Subcutaneous abdominal adipose tissue (tissue), 5 donors: ENCODE measurements around the gene CPS1.

Experiments
- H3K27ac ChIP-seq: one replicate; pipeline ENCODE4 v1.7.0; 2013; ENCODE audit warnings: low read depth, mild to moderate bottlenecking, inconsistent platforms, low read length, moderate library complexity
- H3K27me3 ChIP-seq, 5 donors: one replicate each; pipeline ENCODE4 v1.7.0; 2013; ENCODE audit warnings: low read length in 5 of 5, inconsistent platforms in 1 of 5; ENCODE audit not compliant: control insufficient read depth in 5 of 5, insufficient read depth in 4 of 5
- H3K36me3 ChIP-seq, 5 donors: one replicate each; pipeline ENCODE4 v1.7.0; 2013; ENCODE audit warnings: low read length in 5 of 5; ENCODE audit not compliant: control insufficient read depth in 5 of 5, insufficient read depth in 5 of 5
- H3K4me1 ChIP-seq, 5 donors: one replicate each; pipeline ENCODE4 v1.7.0; 2013; ENCODE audit warnings: low read length in 5 of 5, mild to moderate bottlenecking in 3 of 5, moderate library complexity in 1 of 5; ENCODE audit not compliant: control insufficient read depth in 5 of 5, insufficient read depth in 5 of 5
- H3K4me3 ChIP-seq, 5 donors: one replicate each; pipeline ENCODE4 v1.7.0; 2013; ENCODE audit warnings: low read length in 5 of 5, low read depth in 1 of 5
- H3K9ac ChIP-seq, 5 donors: one replicate each; pipeline ENCODE4 v1.7.0; 2013; ENCODE audit warnings: low read length in 5 of 5, mild to moderate bottlenecking in 4 of 5, moderate library complexity in 3 of 5
- H3K9me3 ChIP-seq, 5 donors: one replicate each; pipeline ENCODE4 v1.7.0; 2013; ENCODE audit warnings: low read length in 5 of 5; ENCODE audit not compliant: control insufficient read depth in 5 of 5
- donor health status: healthy.
- donor health status: healthy.
- donor health status: healthy.
- donor health status: healthy.
- donor health status: healthy.

The CPS1 gene

DNA sequence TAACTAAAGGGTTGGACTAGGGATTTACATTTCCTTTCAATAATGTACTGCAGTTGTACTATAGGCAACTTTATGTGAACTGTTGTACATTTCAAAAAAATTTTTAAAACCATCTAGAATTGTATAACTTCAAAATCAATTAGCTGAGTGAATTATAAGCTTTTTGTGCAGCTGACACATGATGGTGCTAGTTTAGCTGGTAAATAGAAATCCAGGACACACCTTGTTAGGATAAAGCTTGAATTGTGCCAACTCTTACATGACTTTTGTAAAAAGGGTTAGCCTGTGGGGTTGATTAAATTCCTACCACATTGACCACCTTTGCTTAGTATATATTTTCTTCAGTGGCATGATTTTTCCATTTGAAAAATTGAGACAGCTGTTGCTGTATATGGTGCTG is 104.4 kb downstream of the CPS1 start:
- H3K4me1 ChIP-seq = peaks cover 0 to 19% (median 0%) of the 10 kb centered on the region in 5 donors
- no peak overlapping the region for H3K9ac ChIP-seq
- H3K27me3 ChIP-seq = no peaks in the 10 kb centered on the region
- H3K36me3 ChIP-seq = no peaks in the 10 kb centered on the region
- H3K9me3 ChIP-seq = peaks cover 0 to 6% (median 2%) of the 10 kb centered on the region in 5 donors
- H3K27ac ChIP-seq = no peak overlapping the region
- H3K4me3 ChIP-seq = no peak overlapping the region

DNA sequence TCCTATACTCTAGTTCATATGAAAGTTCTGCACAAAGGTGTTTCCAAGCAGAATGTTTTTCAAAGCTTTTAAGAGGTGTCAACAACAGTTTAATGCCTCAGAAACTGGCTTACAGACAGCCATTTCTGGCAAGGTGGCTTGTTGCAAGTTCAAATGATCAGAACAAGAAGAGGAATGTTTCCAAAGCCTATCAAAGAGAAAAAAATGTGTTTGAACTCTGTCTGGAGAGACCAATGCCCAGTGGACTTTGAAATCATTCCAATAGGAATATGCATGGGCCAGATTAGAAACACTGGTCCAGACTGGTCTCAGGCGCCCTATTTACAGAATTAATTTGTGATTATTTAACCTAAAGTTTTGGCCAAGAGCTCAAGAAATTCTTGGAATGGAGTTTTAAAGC is 106.2 kb downstream of the CPS1 start:
- Histone ChIP-seq H3K4me3 (no peak overlapping the region), H3K9me3 (peaks cover 0 to 6% (median 2%) of the 10 kb centered on the region in 5 donors), H3K27me3 (no peaks in the 10 kb centered on the region), H3K4me1 (peaks cover 0 to 19% (median 0%) of the 10 kb centered on the region in 5 donors), H3K9ac (no peak overlapping the region), H3K27ac (no peak overlapping the region), H3K36me3 (no peaks in the 10 kb centered on the region)

GRCh38 chr2:210663631-210664089 is 107.3 kb downstream of the CPS1 start:
- Histone ChIP-seq H3K27ac (no peak overlapping the region), H3K36me3 (no peaks in the 10 kb centered on the region), H3K4me3 (no peak overlapping the region), H3K4me1 (peaks cover 0 to 19% (median 0%) of the 10 kb centered on the region in 5 donors), H3K9ac (no peak overlapping the region), H3K9me3 (peaks cover 0 to 6% (median 2%) of the 10 kb centered on the region in 5 donors), H3K27me3 (no peaks in the 10 kb centered on the region)

DNA sequence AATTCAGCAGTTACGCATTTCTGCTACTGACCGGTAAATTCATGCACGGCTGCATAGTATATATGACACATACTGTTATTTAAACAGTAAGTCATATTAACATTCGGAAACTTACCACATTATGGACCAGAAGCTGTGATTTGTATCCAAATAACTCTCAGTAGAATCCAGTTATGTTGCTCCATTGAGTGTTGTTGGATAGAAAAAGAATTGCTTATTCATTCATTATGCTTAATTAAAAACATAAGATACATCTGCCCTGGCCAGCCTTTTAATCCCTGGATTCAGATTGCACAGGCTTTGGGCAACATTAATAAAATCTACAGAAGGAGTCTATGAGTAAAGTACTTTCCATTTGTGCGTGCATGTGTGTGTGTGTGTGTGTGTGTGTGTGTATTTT is 111.3 kb downstream of the CPS1 start:
- H3K27ac ChIP-seq = no peak overlapping the region
- no peaks in the 10 kb centered on the region for H3K27me3 ChIP-seq
- no peak overlapping the region for H3K4me3 ChIP-seq
- H3K9ac ChIP-seq = no peak overlapping the region
- H3K36me3 ChIP-seq = no peaks in the 10 kb centered on the region
- H3K4me1 ChIP-seq = peaks cover 0 to 13% (median 0%) of the 10 kb centered on the region in 5 donors
- no peaks in the 10 kb centered on the region for H3K9me3 ChIP-seq

DNA sequence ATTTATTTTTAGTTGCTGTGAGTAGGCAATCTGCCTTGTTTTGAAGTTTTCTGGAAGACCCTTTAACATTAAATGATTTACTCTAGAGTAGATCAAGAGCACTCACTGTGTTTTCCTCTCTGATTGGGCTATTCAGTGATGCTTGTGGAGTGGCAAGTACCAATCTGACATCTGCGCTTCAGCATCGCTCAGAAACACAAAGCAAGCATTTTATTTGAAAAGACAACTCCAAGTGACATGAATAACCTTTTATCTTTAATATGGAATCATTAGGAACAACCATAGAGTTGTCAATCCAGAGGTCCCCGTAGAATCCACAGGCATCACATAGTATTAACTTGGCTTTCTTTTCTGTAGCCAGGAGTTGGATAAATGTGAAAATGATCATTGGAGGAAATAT is 114.7 kb downstream of the CPS1 start:
- Histone ChIP-seq H3K36me3 (no peaks in the 10 kb centered on the region), H3K9me3 (no peaks in the 10 kb centered on the region), H3K4me1 (peaks cover 0 to 2% (median 0%) of the 10 kb centered on the region in 5 donors), H3K9ac (no peak overlapping the region), H3K27me3 (no peaks in the 10 kb centered on the region), H3K27ac (no peak overlapping the region), H3K4me3 (no peak overlapping the region)

- Histone ChIP-seq H3K27ac (no peak overlapping the region), H3K27me3 (no peaks in the 10 kb centered on the region), H3K4me1 (peaks cover 0 to 2% (median 0%) of the 10 kb centered on the region in 5 donors), H3K9me3 (no peaks in the 10 kb centered on the region), H3K4me3 (no peak overlapping the region), H3K9ac (no peak overlapping the region), H3K36me3 (no peaks in the 10 kb centered on the region)
Measured at GRCh38 chr2:210673117-210673516, 116.7 kb downstream of the CPS1 start.

DNA sequence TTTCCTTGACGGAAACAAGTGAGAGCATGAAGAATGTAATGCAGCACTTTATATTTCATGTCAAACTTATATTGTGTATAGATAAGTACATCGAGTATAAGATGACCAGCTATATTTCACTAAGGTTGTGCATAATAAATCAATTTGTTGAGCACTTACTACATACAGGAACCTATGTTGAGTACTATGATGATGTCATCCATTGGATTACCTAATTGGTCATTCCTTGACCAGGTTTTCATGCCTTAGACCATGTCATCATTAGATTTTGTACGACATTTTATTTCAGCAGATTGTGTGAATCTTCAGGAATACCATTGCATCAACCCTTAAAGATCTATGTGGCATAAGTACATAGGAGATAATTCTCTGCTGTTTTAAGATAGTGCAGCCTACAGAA is 119.7 kb downstream of the CPS1 start:
- Histone ChIP-seq H3K27me3 (no peaks in the 10 kb centered on the region), H3K4me1 (peaks cover 0 to 2% (median 0%) of the 10 kb centered on the region in 5 donors), H3K9me3 (no peaks in the 10 kb centered on the region), H3K4me3 (no peak overlapping the region), H3K27ac (no peak overlapping the region), H3K9ac (no peak overlapping the region), H3K36me3 (no peaks in the 10 kb centered on the region)

GRCh38 chr2:210681491-210681890 is 125.1 kb downstream of the CPS1 start:
- H3K9me3 ChIP-seq = no peaks in the 10 kb centered on the region
- no peaks in the 10 kb centered on the region for H3K4me1 ChIP-seq
- H3K4me3 ChIP-seq = no peak overlapping the region
- no peaks in the 10 kb centered on the region for H3K27me3 ChIP-seq
- H3K9ac ChIP-seq = no peak overlapping the region
- no peak overlapping the region for H3K27ac ChIP-seq
- H3K36me3 ChIP-seq = no peaks in the 10 kb centered on the region

DNA sequence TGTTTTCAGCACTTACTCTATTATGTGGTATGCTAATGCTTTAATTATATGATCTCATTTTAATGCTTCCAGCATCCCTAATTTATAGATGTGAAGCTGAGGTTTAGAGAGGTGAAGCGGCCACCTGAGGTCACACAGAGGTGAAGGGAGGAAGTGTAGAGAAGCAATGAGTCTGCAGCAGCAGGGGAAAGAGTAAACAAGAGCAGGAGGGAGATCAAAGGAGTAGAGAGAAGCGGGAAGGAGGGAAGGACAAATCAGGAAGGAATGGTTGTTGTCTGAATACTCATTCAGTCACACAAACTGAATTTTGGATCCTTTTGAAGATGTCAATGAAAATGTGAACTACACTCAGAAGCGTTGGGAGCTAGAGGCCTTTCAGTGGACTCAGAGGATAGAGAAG is 130.0 kb downstream of the CPS1 start:
- Histone ChIP-seq H3K9ac (no peak overlapping the region), H3K4me3 (no peak overlapping the region), H3K36me3 (no peaks in the 10 kb centered on the region), H3K27me3 (no peaks in the 10 kb centered on the region), H3K9me3 (no peaks in the 10 kb centered on the region), H3K27ac (no peak overlapping the region), H3K4me1 (no peaks in the 10 kb centered on the region)

DNA sequence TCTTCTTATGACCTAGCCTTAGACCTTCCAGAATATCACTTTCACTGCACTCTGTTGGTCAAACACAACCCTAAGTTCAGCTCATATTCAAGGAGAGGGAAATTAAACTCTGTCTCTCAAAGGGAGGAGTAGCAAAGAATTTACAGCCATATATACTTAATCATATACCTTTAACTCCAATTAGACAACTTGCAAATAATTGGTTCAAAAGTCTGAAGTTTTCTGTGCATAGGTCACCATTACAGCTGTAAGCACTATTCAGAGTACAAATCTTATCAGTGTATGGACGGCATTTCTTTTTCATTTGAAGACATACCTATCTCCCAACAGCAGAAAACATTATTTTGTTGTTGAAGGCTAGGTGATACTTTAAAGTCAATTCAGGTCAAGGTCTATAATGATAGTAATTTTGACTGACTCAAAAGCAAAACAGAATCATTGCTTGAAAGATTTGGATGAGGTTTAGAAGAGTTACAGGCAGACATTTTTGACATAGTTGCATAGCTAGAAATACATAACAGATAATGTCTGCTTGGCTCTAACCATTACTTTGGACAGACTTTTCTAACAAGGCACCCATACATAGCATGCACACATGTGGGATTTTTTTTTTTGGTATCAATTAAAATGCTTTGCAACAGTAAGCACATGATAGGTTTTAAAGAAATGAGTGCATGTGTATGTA is 131.5 kb downstream of the CPS1 start:
- H3K9ac ChIP-seq = no peak overlapping the region
- H3K27me3 ChIP-seq = no peaks in the 10 kb centered on the region
- H3K4me3 ChIP-seq = no peak overlapping the region
- no peak overlapping the region for H3K27ac ChIP-seq
- H3K9me3 ChIP-seq = no peaks in the 10 kb centered on the region
- H3K36me3 ChIP-seq = no peaks in the 10 kb centered on the region
- H3K4me1 ChIP-seq = no peaks in the 10 kb centered on the region
